ENCODE results near the gene RNF44. TPM values are rescaled to one million over a fixed set of nuclear protein-coding genes. Genes with fewer than 3 reads are reported as not detected.

Gene RNF44
- total and polyA plus RNA-seq, 2 donors (not counting 3 experiments of a cell fraction or from before 2014, with no cell fraction given) = 19.8 to 50.2 TPM

GRCh38 chr5:176575488-176576422 is 38.6 kb upstream of the RNF44 start:
- Histone ChIP-seq H3K36me3 (ENCODE audit: control insufficient read depth in 2 of 2, extremely low read depth in 1 of 2, insufficient read depth in 2 of 2, low read length in 2 of 2) (no peaks in the 10 kb centered on the region), H3K9me1 (replicated peaks; ENCODE audit: control insufficient read depth, extremely low read depth, insufficient read depth, low read length) (no peaks in the 10 kb centered on the region), H3K4me2 (ENCODE audit: insufficient read depth, low read length) (no peak overlapping the region), H2AFZ (ENCODE audit: low read depth, low read length) (no peak overlapping the region), H3K9me3 (replicated peaks; ENCODE audit: control insufficient read depth, insufficient read depth, low read length) (no peaks in the 10 kb centered on the region), H3K27me3 (ENCODE audit: control insufficient read depth in 2 of 2, insufficient read depth in 2 of 2, low read length in 2 of 2) (no peaks in the 10 kb centered on the region), H3K4me1 (ENCODE audit: control insufficient read depth, extremely low read depth, insufficient read depth, low read length) (no peaks in the 10 kb centered on the region), H3K79me2 (ENCODE audit: control insufficient read depth, insufficient read depth, low read length) (no peaks in the 10 kb centered on the region), H3K9ac (replicated peaks; ENCODE audit: extremely low read depth, insufficient read depth, low read length) (no peak overlapping the region), H3K27ac (ENCODE audit: insufficient read depth, low read depth, low read length) (no peak overlapping the region), H3K4me3 (replicated peaks in 1 of 3; ENCODE audit: insufficient read depth in 1 of 3, low read depth in 1 of 3, low read length in 3 of 3) (no peak overlapping the region), H4K20me1 (replicated peaks; ENCODE audit: control insufficient read depth, extremely low read depth, insufficient read depth, low read length) (no peaks in the 10 kb centered on the region)
- FAIRE-seq (no peak), DNase-seq (ENCODE audit: low read depth, low spot score) (no peak)
- POLR2A ChIA-PET = interaction anchor here (1.0 kb wide), 1 partner anchor 72 kb away, joined by 3 read pairs; the partner anchor contains the start of gene TSPAN17
- no TSS peak for BruUV-seq (replicated peaks)
- CTCF ChIA-PET = interaction anchor here (0.8 to 2.2 kb wide), 7 partner anchors 20 to 85 kb away, joined by 3 to 10 read pairs (median 5); partner anchors contain the start of genes RNF44 and TSPAN17
- intact Hi-C loops (cut with micrococcal nuclease) (no loop called here), dilution Hi-C loops (cut with MboI; ENCODE audit: extremely low pct_ligation_motif_present, low sequenced_read_pairs) (no loop called here)
- TF ChIP-seq FOS (IDR thresholded peaks at IDR 0.05; ENCODE audit: borderline replicate concordance, insufficient read depth, low read length) (no peak), CTCF (IDR thresholded peaks at IDR 0.05; ENCODE audit: extremely low read depth in 1 of 2, insufficient read depth in 1 of 2, low read depth in 1 of 2, low read length in 2 of 2) (no peak), EZH2 (IDR thresholded peaks at IDR 0.05; ENCODE audit: borderline replicate concordance, low read depth, low read length, severe bottlenecking) (no peak), POLR2A (IDR thresholded peaks at IDR 0.05; ENCODE audit: low read depth, low read length) (no peak), GATA2 (IDR thresholded peaks at IDR 0.05; ENCODE audit: insufficient read depth, insufficient read length, low read depth, low read length) (no peak), MYC (IDR thresholded peaks at IDR 0.05; ENCODE audit: low read depth, low read length) (no peak), JUN (IDR thresholded peaks at IDR 0.05; ENCODE audit: borderline replicate concordance, insufficient read depth, insufficient read length, low read depth) (no peak), POLR2AphosphoS5 (IDR thresholded peaks at IDR 0.05; ENCODE audit: insufficient read depth, low read depth, low read length) (no peak), MAX (IDR thresholded peaks at IDR 0.05; ENCODE audit: insufficient read depth, insufficient read length) (no peak)
